NCI-H2227 treated with DMSO at 0.1 percent for 48 hours (cell line): ENCODE data around the gene PBRM1.
"Not testable (repeated sequence)": the region's sequence is repeated elsewhere in the genome, so short reads cannot be mapped to it uniquely, and the experiment has no call there.

Experiments used
- DNase-seq: peaks from one replicate; lab custom pipeline; 2025; lab: John Stamatoyannopoulos, UW

PBRM1 gene

GRCh38 chr3:52536369-52537164, 149.1 kb downstream of the PBRM1 start, which contains the start of gene UQCC5:
Gene UQCC5, plus strand, starts transcription at chr3:52536605. Its CDS starts 151 bp downstream, at chr3:52536756.
- peak; percentile 86 for DNase-seq

GRCh38 chr3:52536112-52536368, 149.7 kb downstream of the PBRM1 start:
- DNase-seq: no peak

GRCh38 chr3:52535411-52536111, 150.2 kb downstream of the PBRM1 start:
- DNase-seq: no peak

DNA sequence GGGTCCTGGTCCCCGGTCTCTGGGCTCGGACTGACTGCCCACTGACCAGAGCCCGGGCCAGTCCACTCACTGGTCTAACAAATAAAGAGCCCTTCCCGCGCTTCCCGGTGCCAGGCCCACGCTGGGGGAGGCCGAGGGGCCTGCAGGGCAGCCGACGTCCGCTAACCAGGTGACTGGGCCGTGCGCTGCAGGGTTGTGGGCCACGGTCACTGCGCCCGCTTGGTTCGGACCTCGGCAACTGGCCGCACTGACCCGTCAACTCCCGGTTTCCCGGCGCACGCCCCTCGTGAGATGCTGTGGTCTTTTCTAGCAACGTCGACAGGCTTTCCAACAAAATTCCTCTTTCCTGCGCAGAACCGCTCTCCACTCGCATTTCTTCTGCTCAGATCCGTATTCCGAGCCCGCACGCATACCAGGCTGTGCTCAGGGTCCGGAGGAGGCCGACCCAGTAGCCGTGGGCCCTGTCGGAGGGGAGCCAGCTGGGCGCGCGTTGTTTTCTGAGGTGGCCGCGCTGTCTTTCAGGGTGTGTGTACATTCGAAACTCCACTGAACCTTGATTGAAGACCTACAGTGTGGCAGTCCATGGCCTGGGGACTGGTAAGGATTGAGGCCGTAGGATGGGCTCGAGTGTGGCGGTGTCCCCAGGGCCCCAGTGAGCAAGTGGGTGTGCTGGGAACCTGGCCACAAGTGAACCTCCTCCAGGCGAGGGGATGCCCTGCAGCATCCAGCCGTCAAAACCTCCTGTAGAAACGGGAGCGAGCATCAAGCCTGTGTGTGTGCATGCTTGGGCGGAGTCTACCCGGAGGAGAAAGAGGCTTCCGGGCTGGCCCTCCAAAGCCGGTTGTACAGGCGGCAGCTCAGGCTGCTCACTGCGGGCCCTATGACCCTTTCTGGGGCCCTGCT, 151.2 kb downstream of the PBRM1 start:
- peak; percentile 12 for DNase-seq

DNA sequence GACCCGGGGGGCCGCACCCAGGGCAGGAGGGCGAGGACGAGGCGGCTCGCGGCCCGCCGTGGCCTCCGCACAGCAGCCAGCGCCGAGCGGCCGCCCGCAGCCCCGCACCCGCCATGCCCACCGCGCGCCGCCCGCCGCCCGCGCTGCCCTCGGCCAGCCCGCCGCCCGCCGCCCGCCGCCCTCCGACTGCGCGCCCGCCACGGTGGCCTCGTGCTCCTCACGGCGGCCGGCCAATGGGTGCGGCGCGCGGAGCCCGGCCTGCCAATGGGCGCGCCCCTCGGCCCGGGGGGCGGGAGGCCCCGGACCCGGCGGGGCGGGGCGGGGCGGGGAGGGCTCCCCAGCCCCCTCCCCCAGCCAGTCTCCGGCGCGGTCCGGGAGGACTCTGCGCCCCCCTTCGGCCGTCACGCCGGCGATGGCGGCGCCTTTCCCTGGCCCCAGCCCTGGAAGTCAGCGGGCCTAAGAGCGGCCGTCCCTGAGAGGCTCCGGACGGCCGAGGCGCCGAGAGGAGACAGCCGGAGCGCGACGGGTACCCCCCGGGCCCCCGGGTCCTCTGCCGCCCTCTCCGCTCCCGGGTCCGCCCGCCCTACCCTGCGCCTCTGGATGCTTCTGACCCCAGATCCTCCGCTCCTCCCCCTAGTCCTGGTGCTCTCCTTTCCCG, 152.0 kb downstream of the PBRM1 start, which contains the start of gene NT5DC2:
Gene NT5DC2 (minus strand): TSS at position 235 of the 658 bp plus-strand sequence. CDS start 120 bp downstream, at position 115.
- DNase-seq: peak; percentile 31

GRCh38 chr3:52532838-52533622, 152.7 kb downstream of the PBRM1 start:
- DNase-seq: no peak

DNA sequence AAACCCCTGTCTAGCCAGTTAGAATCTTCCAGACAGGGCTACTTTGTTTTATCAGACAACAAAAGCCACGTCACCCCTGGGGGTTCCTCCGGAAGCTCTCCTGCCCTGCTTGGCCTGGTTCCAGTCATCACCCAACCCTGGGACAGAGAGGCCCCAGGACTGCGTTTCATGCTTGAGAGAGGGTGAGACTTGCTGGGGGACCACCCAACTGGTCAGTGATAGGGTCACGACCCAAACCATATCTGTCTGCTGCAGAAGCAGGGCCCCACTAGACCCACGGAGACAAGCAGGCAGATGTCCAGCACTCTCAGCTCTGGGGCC, 153.2 kb downstream of the PBRM1 start:
- no peak for DNase-seq

DNA sequence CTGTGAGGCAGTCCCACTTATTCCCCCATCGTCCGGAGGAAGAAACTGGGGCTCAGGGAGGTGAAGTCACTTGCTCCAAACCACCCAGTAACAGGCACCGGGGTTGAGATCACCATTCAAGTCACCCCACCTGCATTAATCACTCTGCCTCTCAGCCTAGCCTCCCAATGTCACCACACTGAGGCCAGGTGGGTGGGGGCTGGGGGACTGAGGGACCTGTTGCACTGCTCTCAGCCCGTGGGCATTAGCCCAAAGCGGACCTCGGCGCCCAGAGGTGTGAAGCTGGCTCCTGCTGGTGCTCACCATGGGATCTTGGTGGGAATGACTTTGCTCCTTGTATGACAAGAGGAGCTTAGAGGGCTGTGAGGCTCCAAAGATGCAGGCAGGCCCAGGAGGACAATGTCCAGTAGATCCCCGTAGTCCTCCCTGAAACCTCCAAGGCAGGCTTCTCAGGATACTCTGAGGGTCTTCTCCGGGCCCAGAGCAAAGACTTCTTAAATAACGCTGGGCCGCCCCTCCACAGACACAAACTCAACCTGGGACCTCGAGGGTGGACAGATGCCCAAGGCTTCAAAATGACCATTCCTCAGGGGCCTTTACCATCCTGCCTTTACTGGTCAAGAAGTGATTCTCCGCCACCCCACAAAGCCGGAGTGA, 153.7 kb downstream of the PBRM1 start:
- DNase-seq: no peak

DNA sequence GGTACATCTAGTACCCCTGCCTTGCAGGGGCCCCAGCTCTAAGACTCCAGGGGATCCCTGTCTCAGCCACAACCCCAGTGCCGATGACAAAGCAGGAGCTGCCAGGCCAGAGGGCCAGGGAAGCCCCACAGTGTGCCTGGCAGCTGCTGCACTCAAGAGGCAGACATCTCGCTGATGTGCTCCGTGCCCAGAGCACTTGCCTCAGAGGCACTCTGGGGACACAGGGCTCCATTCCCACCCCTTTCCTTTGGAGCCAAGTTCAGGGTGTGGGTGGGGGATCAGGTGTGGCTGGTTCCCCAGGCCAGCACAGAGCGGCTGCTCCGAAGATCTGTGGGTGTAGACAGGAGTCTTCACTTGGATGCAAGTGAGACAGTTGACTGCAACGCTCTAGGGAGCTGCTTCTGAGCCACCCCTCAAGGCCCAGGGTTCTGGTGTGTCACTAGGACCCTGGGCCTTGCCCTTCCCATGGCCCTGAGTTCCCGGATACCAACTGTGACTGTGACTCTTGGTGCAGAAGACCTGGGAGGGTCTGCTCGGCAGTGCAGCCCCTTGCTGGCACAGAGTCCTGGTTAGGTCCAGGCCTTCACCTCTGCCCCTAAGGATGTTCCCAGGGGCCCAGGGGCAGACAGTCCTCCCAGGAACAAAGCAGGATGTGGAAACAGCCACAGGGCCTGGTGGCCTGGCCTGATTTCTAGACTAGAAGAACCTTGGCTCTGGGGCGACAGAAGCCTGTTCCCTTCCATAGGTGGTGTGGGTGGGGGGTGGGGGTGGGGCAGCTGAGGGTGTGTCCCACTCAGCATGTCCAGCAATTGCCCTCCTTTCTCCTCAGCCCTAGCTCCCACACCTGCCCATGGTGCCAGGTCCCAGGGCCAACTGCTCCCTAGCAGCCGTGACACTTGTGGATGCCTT, 154.5 kb downstream of the PBRM1 start:
- no peak for DNase-seq

DNA sequence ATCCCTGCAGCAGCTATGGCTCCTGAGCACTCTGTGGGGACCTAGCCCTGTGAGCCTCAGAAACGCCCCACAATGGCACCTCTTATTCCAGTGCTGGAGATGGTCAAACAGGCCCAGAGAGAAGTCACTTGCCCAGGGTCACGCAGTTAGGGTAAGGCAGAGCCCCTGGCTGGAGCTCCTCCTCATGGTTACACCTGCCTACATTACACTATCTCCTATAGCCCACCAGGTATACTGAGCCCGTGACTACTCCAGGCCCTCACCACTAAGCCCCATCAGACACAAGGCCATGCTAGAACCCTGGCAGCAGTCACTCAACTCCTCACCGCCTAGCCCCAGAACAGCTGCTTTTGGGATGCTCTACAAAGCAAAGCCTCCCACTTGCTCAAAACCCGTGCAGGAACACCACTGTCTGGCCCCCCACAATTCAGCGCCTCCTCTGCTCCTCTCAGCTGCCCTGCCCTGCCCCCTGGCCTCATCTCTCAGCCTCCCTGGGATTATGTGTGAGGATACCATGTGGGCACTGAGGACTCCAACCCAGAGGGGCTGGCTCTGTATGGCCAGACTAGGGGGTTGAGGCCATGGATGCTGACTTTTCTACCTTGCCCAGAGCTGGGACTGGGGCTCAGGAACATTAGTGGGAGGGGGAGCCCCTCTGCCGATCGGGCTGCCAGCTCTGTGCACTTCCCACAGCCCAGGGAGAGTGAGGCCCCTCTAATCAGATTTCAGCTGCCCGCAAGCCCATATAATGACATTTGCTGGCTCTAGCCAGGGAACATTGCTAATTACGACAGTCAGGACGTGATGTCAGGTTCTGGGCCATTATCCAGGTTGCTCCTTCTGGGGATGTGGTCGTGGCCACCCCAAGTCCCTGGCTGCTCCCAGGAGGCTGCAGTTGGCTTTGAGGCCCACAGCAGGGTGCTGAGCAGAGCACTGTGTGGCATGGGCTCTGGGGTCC, 156.1 kb downstream of the PBRM1 start:
- no peak for DNase-seq

DNA sequence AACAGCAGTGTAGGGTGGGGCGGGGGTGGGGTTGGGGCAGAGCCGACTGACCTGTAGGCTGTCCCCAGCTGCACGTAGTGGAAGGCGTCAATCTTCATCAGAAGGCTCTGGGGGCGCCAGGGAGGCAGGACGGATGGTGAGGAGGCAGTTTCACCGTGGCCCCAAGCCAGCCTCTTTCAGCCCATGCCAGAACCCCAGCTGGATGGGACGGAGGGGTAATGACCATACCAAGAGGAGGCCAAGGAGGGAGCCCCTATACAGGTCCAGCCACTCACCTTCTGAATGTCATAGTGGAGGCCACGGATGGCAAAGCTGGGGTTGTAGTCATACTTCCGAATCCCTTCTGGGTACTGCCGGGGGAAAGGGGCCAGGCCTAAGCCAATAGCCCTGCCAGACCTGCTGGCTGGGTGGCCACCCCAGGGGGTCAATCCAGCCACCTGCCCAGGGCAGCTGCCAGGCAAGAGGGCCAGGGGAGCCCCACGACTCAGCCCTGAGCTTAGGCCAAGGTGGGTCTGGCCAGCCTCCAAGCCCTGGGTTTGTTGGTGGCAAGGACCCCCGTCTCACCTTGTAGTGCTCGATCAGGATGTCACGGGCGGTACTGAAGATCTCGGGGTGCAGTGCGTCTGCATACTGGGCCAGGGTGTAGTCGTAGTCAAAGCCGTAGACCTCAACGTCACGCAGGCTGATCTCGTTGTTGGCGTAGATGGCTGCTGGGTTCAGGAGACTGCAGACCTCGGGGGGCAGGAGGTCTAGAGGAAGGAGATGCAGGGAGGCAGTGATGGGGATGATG, 156.9 kb downstream of the PBRM1 start:
- no peak for DNase-seq

GRCh38 chr3:52527732-52528585, 157.8 kb downstream of the PBRM1 start:
- DNase-seq: no peak

DNA sequence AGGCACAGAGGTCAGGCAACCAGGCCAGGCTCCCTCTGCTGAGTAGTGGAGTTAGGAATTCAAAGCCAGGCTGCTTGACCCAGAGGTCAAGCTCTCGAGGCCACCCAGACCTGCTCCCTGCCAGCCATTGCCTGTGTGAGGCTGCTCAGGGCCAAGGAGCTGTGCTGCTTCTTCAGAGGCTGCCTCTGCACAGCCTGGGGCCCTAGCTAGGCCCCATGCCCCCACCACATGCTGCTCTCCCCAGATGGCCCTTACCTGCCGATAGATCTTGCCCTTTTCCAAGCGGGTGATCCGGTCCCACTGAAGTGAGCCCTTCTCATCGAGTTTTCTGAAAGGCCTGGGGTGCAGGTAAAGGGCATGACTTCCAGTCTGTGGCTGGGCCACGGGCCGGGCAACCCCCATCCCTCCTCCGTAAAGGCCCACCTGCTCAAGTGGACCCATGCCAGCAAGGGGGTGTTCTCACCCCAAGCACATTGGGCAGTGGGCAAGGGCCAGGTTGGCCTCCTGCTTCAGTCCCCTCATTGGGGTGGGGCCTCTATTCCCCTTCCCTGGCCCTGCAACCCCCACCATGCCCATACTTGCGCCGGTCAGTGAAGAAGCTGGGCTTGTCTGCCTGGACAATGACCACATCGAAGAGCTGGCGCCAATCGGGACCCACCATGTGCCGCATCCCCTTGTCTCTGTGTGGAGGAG, 158.5 kb downstream of the PBRM1 start:
- DNase-seq: no peak

DNA sequence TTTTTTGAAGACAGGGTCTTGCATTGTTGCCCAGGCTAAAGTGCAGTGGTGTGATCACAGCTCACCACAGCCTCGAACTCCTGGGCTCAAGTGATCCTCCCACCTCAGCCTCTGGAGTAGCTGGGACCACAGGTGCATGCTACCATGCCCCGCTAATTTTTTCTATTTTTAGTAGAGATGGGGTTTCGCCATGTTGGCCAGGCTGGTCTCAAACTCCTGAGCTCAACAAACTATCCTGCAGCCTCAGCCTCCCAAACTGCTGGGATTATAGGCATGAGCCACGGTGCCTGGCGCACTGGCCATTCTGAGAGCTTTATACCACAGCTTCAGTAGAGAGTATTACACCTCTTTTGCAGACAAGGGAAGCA, 159.1 kb downstream of the PBRM1 start:
- not testable (repeated sequence) for DNase-seq

DNA sequence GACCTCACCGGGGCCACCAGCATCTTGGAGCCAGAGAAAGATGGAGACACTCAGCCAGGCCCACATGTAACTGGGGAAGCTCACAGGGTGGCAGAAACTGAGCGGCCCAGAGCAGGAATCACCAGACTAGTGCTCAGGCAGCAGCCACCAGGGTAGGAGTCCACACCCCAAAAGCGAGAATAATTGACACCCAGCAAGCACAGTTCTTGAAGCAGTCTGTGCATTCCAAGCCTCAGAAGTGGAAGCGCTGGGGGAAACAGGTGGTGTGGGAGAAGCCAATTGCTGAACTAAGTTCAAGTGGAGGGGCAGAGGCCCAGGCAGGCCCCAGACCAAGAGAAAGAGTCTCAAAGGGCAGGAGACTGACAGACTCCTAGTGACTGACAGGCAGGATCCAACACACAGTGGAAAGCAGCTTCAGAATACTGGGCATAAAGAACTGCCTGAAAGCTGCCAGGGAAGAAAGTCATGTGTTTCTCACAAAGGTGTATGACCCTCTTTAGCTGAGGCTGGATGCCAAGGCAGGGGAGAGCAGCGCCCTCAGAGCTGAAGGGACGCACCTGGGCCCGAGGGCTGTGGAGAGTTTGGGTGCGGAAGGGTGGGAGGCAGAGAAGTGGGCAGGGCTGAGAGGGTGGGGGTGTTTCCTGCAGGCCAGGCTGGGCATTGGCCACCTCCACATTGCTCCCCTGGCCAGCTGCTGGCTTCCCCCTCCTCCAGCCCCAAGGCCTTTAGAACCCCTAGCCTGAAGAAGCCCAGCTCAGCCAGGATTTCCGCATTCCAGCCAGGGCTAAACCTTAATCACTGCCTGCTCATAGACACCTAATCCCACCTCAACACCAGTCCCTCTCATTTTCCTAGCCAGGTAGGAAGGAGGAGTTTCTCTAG, 159.8 kb downstream of the PBRM1 start:
- no peak for DNase-seq
